A673 (cell line): ENCODE measurements around the gene SCNN1A.

Experiments used
- CTCF ChIP-seq: fragments of 300-800, 200-600 bp; sonication (generic); conservative IDR thresholded peaks from 2 replicates; pipeline ENCODE4 v1.5.1; 2017; ENCODE audit warnings: low read depth, mild to moderate bottlenecking, antibody characterized with exemption, low read length, moderate library complexity, mixed read lengths
- EZH2 ChIP-seq: fragments of 200-600 bp; sonication (generic); IDR thresholded peaks from 2 replicates; pipeline ENCODE4 v1.6.1; 2017; ENCODE audit warnings: borderline replicate concordance, low read depth, mild to moderate bottlenecking, mixed read lengths, antibody characterized with exemption, low read length; ENCODE audit not compliant: poor library complexity, severe bottlenecking

GRCh38 chr12:6316921-6317692 lies 58.3 kb downstream of the SCNN1A start:
- TF ChIP-seq CTCF (no peak), EZH2 (no peak)
